ENCODE data around the gene EIF3I. TPM values are rescaled to one million over a fixed set of nuclear protein-coding genes. Genes with fewer than 3 reads are reported as not detected.

The EIF3I gene
- total RNA-seq, 1 experiment from 2014 or later = 294 TPM

- no peak overlapping the region for H3K4me3 ChIP-seq (ENCODE audit: low read depth in 2 of 2, low read length in 2 of 2)
- ATAC-seq = 0 out of 2 replicates have a peak, but pooled peaks have one; percentile 19
- POLR2A ChIA-PET = no interaction called here
- H3K36me3 ChIP-seq (ENCODE audit: control insufficient read depth, insufficient read depth, low read length) = peaks cover 3% of the 10 kb centered on the region
- H3K9me3 ChIP-seq (ENCODE audit: control insufficient read depth, insufficient read depth, low read depth, low read length) = no peaks in the 10 kb centered on the region
- no TSS peak for BruUV-seq (replicated peaks)
- no peak for TF ChIP-seq POLR2AphosphoS5 (IDR thresholded peaks at IDR 0.05; ENCODE audit: low read depth, low read length)
- TF ChIP-seq REST (IDR thresholded peaks at IDR 0.05; ENCODE audit: insufficient read depth in 1 of 2, low read depth in 2 of 2, low read length in 1 of 2) = no peak
- TF ChIP-seq SIN3A (IDR thresholded peaks at IDR 0.05; ENCODE audit: borderline replicate concordance, insufficient read depth, low read depth, low read length) = no peak
- intact Hi-C loops (cut with micrococcal nuclease; ENCODE audit: unreplicated experiment) (no loop called here), in situ Hi-C loops (cut with HindIII; ENCODE audit: low pct_unique_long_range_greater_than_20kb, low sequenced_read_pairs) (no loop called here)
- CTCF ChIA-PET = interaction anchor here (0.6 kb wide), 1 partner anchor 12 kb away, joined by 6 read pairs; the partner anchor contains the start of gene FAM167B
- no peak overlapping the region for H3K27ac ChIP-seq (ENCODE audit: low read length)
- H3K27me3 ChIP-seq (ENCODE audit: control insufficient read depth, insufficient read depth, low read length) = no peaks in the 10 kb centered on the region
- peaks cover 1% of the 10 kb centered on the region; the same call in 1 of the 2 replicates for H3K4me1 ChIP-seq (ENCODE audit: control insufficient read depth, insufficient read depth, low read length)
- no peak for DNase-seq (ENCODE audit: low read depth, low spot score)
Measured at GRCh38 chr1:32234792-32235191, 12.6 kb downstream of the EIF3I start.

- Histone ChIP-seq H3K9me3 (ENCODE audit: control insufficient read depth, insufficient read depth, low read depth, low read length) (no peaks in the 10 kb centered on the region), H3K27me3 (ENCODE audit: control insufficient read depth, insufficient read depth, low read length) (no peaks in the 10 kb centered on the region), H3K4me3 (ENCODE audit: low read depth in 2 of 2, low read length in 2 of 2) (no peak overlapping the region), H3K27ac (ENCODE audit: low read length) (no peak overlapping the region), H3K36me3 (ENCODE audit: control insufficient read depth, insufficient read depth, low read length) (no peaks in the 10 kb centered on the region), H3K4me1 (ENCODE audit: control insufficient read depth, insufficient read depth, low read length) (peaks cover 12% of the 10 kb centered on the region)
- ATAC-seq = no peak
- no peak for DNase-seq (ENCODE audit: low read depth, low spot score)
- no TSS peak for BruUV-seq (replicated peaks)
- ChIA-PET CTCF (interaction anchor here (0.8 kb wide), 1 partner anchor 57 kb away, joined by 3 read pairs; no protein-coding TSS in a partner anchor), POLR2A (interaction anchor here (0.5 kb wide), 1 partner anchor 82 kb away, joined by 3 read pairs; no protein-coding TSS in a partner anchor)
- in situ Hi-C loops (cut with HindIII; ENCODE audit: low pct_unique_long_range_greater_than_20kb, low sequenced_read_pairs) (no loop called here), intact Hi-C loops (cut with micrococcal nuclease; ENCODE audit: unreplicated experiment) (no loop called here)
- TF ChIP-seq POLR2AphosphoS5 (IDR thresholded peaks at IDR 0.05; ENCODE audit: low read depth, low read length) (no peak), SIN3A (IDR thresholded peaks at IDR 0.05; ENCODE audit: borderline replicate concordance, insufficient read depth, low read depth, low read length) (no peak), REST (IDR thresholded peaks at IDR 0.05; ENCODE audit: insufficient read depth in 1 of 2, low read depth in 2 of 2, low read length in 1 of 2) (no peak), CTCF (IDR thresholded peaks at IDR 0.05) (no peak), TCF7L2 (IDR thresholded peaks at IDR 0.05; ENCODE audit: low read depth, low read length) (no peak)
Measured at GRCh38 chr1:32239337-32239736, 17.1 kb downstream of the EIF3I start.
